CD4-positive, CD25-positive, alpha-beta regulatory T cell (primary cell): Measurements from ENCODE around the gene APBB2. TPM values are rescaled to one million over a fixed set of nuclear protein-coding genes. Genes with fewer than 3 reads are reported as not detected.

Experiments
- ATAC-seq, 2 donors: fragments of 150-1000 bp; cut with Tn5 transposase; one replicate each; pipeline ENCODE4 v1.10.0; 2021; ENCODE audit warnings: low read depth in 2 of 2, moderate number of reproducible peaks in 2 of 2, moderate library complexity in 1 of 2
- DNase-seq, 3 donors: peaks; one replicate each; pipeline versions ENCODE4 v3.0.0 to v3.0.0-alpha.2; 2012 to 2022; ENCODE audit warnings: mixed read lengths in 1 of 3
- H3K27ac ChIP-seq: one replicate; pipeline ENCODE4 v1.7.0; 2013; ENCODE audit warnings: mild to moderate bottlenecking, low read length; ENCODE audit not compliant: insufficient read depth, poor library complexity, severe bottlenecking
- H3K27me3 ChIP-seq: one replicate; pipeline ENCODE4 v1.7.0; 2013; ENCODE audit warnings: low read length; ENCODE audit not compliant: control insufficient read depth, insufficient read depth
- H3K36me3 ChIP-seq: one replicate; pipeline ENCODE4 v1.7.0; 2013; ENCODE audit warnings: mild to moderate bottlenecking, low read length, moderate library complexity; ENCODE audit not compliant: control insufficient read depth, insufficient read depth
- H3K4me1 ChIP-seq: 2 replicates; pipeline ENCODE4 v1.7.0; 2013; ENCODE audit warnings: mild to moderate bottlenecking, low read length; ENCODE audit not compliant: insufficient read depth, control insufficient read depth, poor library complexity, severe bottlenecking
- H3K4me3 ChIP-seq: one replicate; pipeline ENCODE4 v1.7.0; 2013; ENCODE audit warnings: low read depth, mild to moderate bottlenecking, low read length, moderate library complexity
- H3K9me3 ChIP-seq, 2 experiments: 1 replicate in 1 of 2; 2 replicates in 1 of 2; pipeline ENCODE4 v1.7.0; 2013; ENCODE audit warnings: low read length in 2 of 2, mild to moderate bottlenecking in 1 of 2, moderate library complexity in 1 of 2; ENCODE audit not compliant: control insufficient read depth in 2 of 2
- H3K27ac Mint-ChIP-seq, 3 donors: one replicate each; pipeline ENCODE4 v1.8.0; 2020 to 2022; ENCODE audit warnings: mild to moderate bottlenecking in 3 of 3, mixed read lengths in 3 of 3, moderate library complexity in 2 of 3
- H3K27me3 Mint-ChIP-seq: one replicate; pipeline ENCODE4 v1.8.0; 2022; ENCODE audit warnings: mild to moderate bottlenecking, mixed read lengths
- H3K36me3 Mint-ChIP-seq: one replicate; pipeline ENCODE4 v1.8.0; 2020; ENCODE audit warnings: mixed read lengths
- H3K4me1 Mint-ChIP-seq, 4 donors: one replicate each; pipeline ENCODE4 v1.8.0; 2020 to 2022; ENCODE audit warnings: mixed read lengths in 4 of 4, mild to moderate bottlenecking in 1 of 4
- H3K4me3 Mint-ChIP-seq, 4 donors: one replicate each; pipeline ENCODE4 v1.8.0; 2020 to 2022; ENCODE audit warnings: mild to moderate bottlenecking in 4 of 4, mixed read lengths in 4 of 4, moderate library complexity in 3 of 4
- H3K9me3 Mint-ChIP-seq, 7 donors: one replicate each; pipeline ENCODE4 v1.8.0; 2020 to 2022; ENCODE audit warnings: mixed read lengths in 7 of 7, mild to moderate bottlenecking in 3 of 7, moderate library complexity in 2 of 7
- polyA plus RNA-seq, 4 donors: library from polyadenylated mRNA; unstranded; fragments of 300-500 nt; fragmentation: Illumina TruSeq; gene quantifications; one replicate each; pipeline ENCODE4 v1.2.3, GENCODE V29; 2021
- total RNA-seq: library from RNA; stranded (reverse); gene quantifications from one replicate; pipeline ENCODE4 v1.2.3, GENCODE V29; 2022

APBB2 gene
- total and polyA plus RNA-seq, 5 donors from 2014 or later, result not detected

GRCh38 chr4:41137879-41138278 is 76.5 kb downstream of the APBB2 start:
- H3K27ac Mint-ChIP-seq, result no peak overlapping the region
- H3K27ac ChIP-seq, result no peak overlapping the region
- H3K27me3 ChIP-seq, result peaks cover 8% of the 10 kb centered on the region
- no peaks in the 10 kb centered on the region for H3K36me3 Mint-ChIP-seq
- H3K27me3 Mint-ChIP-seq, result peaks cover 11% of the 10 kb centered on the region
- ATAC-seq (no peak), DNase-seq (no peak)
- H3K4me1 ChIP-seq, result no peaks in the 10 kb centered on the region
- H3K4me3 ChIP-seq, result no peak overlapping the region
- no peaks in the 10 kb centered on the region for H3K36me3 ChIP-seq
- H3K4me3 Mint-ChIP-seq, result no peak overlapping the region
- H3K4me1 Mint-ChIP-seq, result no peaks in the 10 kb centered on the region
- no peaks in the 10 kb centered on the region for H3K9me3 ChIP-seq
- peaks cover 0 to 4% (median 0%) of the 10 kb centered on the region in 7 donors for H3K9me3 Mint-ChIP-seq

- H3K4me3 ChIP-seq, result no peak overlapping the region
- H3K36me3 Mint-ChIP-seq, result no peaks in the 10 kb centered on the region
- peaks cover 0 to 4% (median 0%) of the 10 kb centered on the region in 7 donors for H3K9me3 Mint-ChIP-seq
- H3K27me3 ChIP-seq, result peaks cover 8% of the 10 kb centered on the region
- no peak overlapping the region for H3K4me3 Mint-ChIP-seq
- no peak overlapping the region for H3K27ac Mint-ChIP-seq
- H3K27ac ChIP-seq, result no peak overlapping the region
- DNase-seq (no peak), ATAC-seq (no peak)
- no peaks in the 10 kb centered on the region for H3K9me3 ChIP-seq
- no peaks in the 10 kb centered on the region for H3K4me1 Mint-ChIP-seq
- H3K4me1 ChIP-seq, result no peaks in the 10 kb centered on the region
- no peaks in the 10 kb centered on the region for H3K36me3 ChIP-seq
- peaks cover 11% of the 10 kb centered on the region for H3K27me3 Mint-ChIP-seq
These were observed 77.9 kb downstream of the APBB2 start for GRCh38 chr4:41136456-41136855.

GRCh38 chr4:41135801-41136200 is 78.5 kb downstream of the APBB2 start:
- DNase-seq (no peak), ATAC-seq (no peak)
- no peak overlapping the region for H3K4me3 ChIP-seq
- no peaks in the 10 kb centered on the region for H3K4me1 ChIP-seq
- no peaks in the 10 kb centered on the region for H3K9me3 ChIP-seq
- H3K4me1 Mint-ChIP-seq, result no peaks in the 10 kb centered on the region
- H3K36me3 Mint-ChIP-seq, result no peaks in the 10 kb centered on the region
- H3K27ac Mint-ChIP-seq, result no peak overlapping the region
- H3K27ac ChIP-seq, result no peak overlapping the region
- peaks cover 11% of the 10 kb centered on the region for H3K27me3 Mint-ChIP-seq
- H3K9me3 Mint-ChIP-seq, result peaks cover 0 to 4% (median 0%) of the 10 kb centered on the region in 7 donors
- no peak overlapping the region for H3K4me3 Mint-ChIP-seq
- no peaks in the 10 kb centered on the region for H3K36me3 ChIP-seq
- H3K27me3 ChIP-seq, result peaks cover 8% of the 10 kb centered on the region

- Histone ChIP-seq H3K36me3 (no peaks in the 10 kb centered on the region), H3K9me3 (no peaks in the 10 kb centered on the region), H3K27ac (no peak overlapping the region), H3K4me3 (no peak overlapping the region), H3K27me3 (peaks cover 8% of the 10 kb centered on the region), H3K4me1 (no peaks in the 10 kb centered on the region)
- no peak overlapping the region for H3K27ac Mint-ChIP-seq
- no peak overlapping the region for H3K4me3 Mint-ChIP-seq
- no peak for ATAC-seq
- H3K4me1 Mint-ChIP-seq, result no peaks in the 10 kb centered on the region
- H3K9me3 Mint-ChIP-seq, result peaks cover 0 to 4% (median 0%) of the 10 kb centered on the region in 7 donors
- no peaks in the 10 kb centered on the region for H3K36me3 Mint-ChIP-seq
- no peak for DNase-seq
- H3K27me3 Mint-ChIP-seq, result peaks cover 11% of the 10 kb centered on the region
These were observed 79.8 kb downstream of the APBB2 start for GRCh38 chr4:41134581-41134980.

- DNase-seq (no peak), ATAC-seq (no peak)
- Mint-ChIP-seq H3K36me3 (no peaks in the 10 kb centered on the region), H3K27me3 (peaks cover 11% of the 10 kb centered on the region), H3K27ac (no peak overlapping the region), H3K9me3 (peaks cover 0 to 4% (median 0%) of the 10 kb centered on the region in 7 donors), H3K4me3 (no peak overlapping the region), H3K4me1 (no peaks in the 10 kb centered on the region)
- H3K27me3 ChIP-seq, result peaks cover 8% of the 10 kb centered on the region
- H3K27ac ChIP-seq, result no peak overlapping the region
- no peaks in the 10 kb centered on the region for H3K36me3 ChIP-seq
- no peaks in the 10 kb centered on the region for H3K9me3 ChIP-seq
- H3K4me1 ChIP-seq, result no peaks in the 10 kb centered on the region
- H3K4me3 ChIP-seq, result no peak overlapping the region
These were observed 80.8 kb downstream of the APBB2 start for GRCh38 chr4:41133454-41134018.

GRCh38 chr4:41132055-41132683 is 82.2 kb downstream of the APBB2 start:
- H3K27ac Mint-ChIP-seq, result no peak overlapping the region
- no peaks in the 10 kb centered on the region for H3K4me1 Mint-ChIP-seq
- H3K36me3 Mint-ChIP-seq, result no peaks in the 10 kb centered on the region
- no peak overlapping the region for H3K4me3 ChIP-seq
- no peaks in the 10 kb centered on the region for H3K36me3 ChIP-seq
- no peaks in the 10 kb centered on the region for H3K9me3 ChIP-seq
- DNase-seq, result no peak
- peaks cover 8% of the 10 kb centered on the region for H3K27me3 ChIP-seq
- H3K4me3 Mint-ChIP-seq, result no peak overlapping the region
- peaks cover 0 to 2% (median 0%) of the 10 kb centered on the region in 7 donors for H3K9me3 Mint-ChIP-seq
- H3K27me3 Mint-ChIP-seq, result peaks cover 14% of the 10 kb centered on the region
- no peaks in the 10 kb centered on the region for H3K4me1 ChIP-seq
- ATAC-seq, result no peak
- H3K27ac ChIP-seq, result no peak overlapping the region

GRCh38 chr4:41129936-41130440 is 84.4 kb downstream of the APBB2 start:
- Mint-ChIP-seq H3K27me3 (peaks cover 8% of the 10 kb centered on the region), H3K36me3 (no peaks in the 10 kb centered on the region), H3K4me1 (no peaks in the 10 kb centered on the region), H3K27ac (no peak overlapping the region), H3K9me3 (peaks cover 0 to 2% (median 0%) of the 10 kb centered on the region in 7 donors), H3K4me3 (no peak overlapping the region)
- Histone ChIP-seq H3K27ac (no peak overlapping the region), H3K36me3 (no peaks in the 10 kb centered on the region), H3K4me1 (no peaks in the 10 kb centered on the region), H3K4me3 (no peak overlapping the region), H3K27me3 (peaks cover 1% of the 10 kb centered on the region), H3K9me3 (no peaks in the 10 kb centered on the region)
- no peak for ATAC-seq
- DNase-seq, result no peak
